HFF-Myc (cell line): Measurements from ENCODE around the gene BDNF.
A peak's percentile ranks its signal among the peaks of the same experiment; 100 is the strongest.
"Not testable (repeated sequence)": the region's sequence is repeated elsewhere in the genome, so short reads cannot be mapped to it uniquely, and the experiment has no call there.

Experiments used
- DNase-seq: peaks from one replicate; pipeline ENCODE4 v3.0.0-alpha.2; 2011; ENCODE audit warnings: low read depth; ENCODE audit errors: extremely low read depth
- H3K4me3 ChIP-seq: replicated peaks from 2 replicates; pipeline ENCODE4 v1.5.1; 2011; ENCODE audit warnings: low read depth, mild to moderate bottlenecking, control low read depth, low read length
- TF ChIP-seq, protein P1 (sequence below): IDR thresholded peaks from 2 replicates; pipeline ENCODE4 v1.5.1; 2012; ENCODE audit warnings: mild to moderate bottlenecking, low read depth, low read length, control low read depth; ENCODE audit errors: missing control alignments

Gene BDNF

DNA sequence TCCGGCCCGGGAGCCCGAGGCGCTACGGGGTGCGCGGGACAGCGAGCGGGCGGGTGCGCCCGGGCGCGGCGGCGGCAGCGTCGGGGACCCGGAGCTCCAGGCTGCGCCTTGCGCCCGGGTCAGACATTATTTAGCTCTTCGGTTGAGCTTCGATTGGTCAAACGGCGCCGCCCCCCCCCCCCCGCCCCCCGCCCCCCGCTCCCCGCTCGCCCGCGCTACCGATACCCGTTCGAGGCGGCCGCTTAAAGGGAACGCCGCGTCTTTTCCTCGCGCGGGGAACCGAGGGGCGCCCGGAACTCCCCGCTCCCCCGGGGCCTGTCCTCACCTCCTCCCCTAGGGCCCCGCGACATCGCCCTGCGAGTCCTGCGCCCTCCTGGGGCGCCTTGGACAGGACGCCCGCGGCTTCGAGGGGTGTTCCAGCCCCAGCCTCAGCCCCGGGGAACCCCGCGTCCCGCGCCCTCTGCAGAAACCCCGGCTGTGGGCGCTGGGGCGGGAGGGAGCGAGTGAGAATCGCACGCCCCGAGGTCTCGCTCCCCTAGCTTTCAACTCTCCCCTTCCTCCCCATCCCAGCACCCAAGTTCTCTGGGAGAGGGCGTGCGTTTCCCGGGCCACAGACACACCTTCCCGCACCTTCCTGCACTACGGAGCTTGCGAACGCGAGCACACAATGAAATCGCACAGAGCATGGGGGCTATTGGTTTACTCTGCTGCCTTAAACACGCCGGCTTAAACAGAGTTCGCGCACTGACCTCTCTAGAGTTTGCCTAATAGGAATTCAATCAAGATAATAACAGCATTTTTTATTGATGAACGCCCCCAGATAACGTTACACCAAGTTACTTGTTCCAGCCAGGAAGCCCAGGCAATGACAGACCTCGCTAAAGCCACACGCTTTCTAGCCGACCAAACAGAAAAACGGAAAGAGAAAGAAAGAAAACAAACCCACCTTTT lies at the start of gene BDNF:
Gene BDNF (minus strand): TSS at position 105 of the 951 bp plus-strand sequence. CDS start 41,891 bp downstream, outside the sequence.
- H3K4me3 ChIP-seq, result peak within 1 kb of the TSS; percentile 96
- DNase-seq, result no peak

DNA sequence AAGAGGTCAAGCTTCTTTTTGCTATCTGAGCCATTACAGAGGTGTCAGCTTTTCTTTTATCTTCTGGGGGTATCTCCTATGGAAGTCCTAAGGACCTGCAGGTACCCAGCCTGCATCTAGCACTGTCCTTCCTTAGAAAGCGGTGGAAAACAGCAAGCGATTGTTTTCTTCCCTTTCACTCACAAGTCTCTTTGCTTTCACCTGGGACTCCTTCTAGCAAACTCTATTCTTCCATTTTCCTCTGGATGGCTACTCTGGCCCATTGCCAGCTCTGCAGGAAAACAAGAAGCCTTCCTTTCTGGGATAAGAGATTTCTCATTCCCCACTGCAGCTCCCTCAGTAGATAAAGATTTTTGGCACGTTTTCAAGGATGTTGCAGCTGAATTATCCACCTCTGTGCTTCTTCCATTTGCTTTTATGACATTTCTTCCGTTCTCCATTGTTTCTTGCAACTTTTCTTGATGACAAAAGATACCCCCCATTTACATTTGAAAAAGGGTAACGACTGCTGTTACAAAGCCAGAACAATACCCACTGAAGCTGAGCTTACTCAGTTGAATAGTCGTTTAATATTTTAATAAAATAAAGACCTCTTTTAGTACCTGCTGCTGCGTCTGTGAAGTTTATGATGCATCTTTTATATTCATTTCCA lies 40.2 kb upstream of the BDNF start:
- no peak overlapping the region for H3K4me3 ChIP-seq
- DNase-seq, result no peak
- TF ChIP-seq, protein P1, sequence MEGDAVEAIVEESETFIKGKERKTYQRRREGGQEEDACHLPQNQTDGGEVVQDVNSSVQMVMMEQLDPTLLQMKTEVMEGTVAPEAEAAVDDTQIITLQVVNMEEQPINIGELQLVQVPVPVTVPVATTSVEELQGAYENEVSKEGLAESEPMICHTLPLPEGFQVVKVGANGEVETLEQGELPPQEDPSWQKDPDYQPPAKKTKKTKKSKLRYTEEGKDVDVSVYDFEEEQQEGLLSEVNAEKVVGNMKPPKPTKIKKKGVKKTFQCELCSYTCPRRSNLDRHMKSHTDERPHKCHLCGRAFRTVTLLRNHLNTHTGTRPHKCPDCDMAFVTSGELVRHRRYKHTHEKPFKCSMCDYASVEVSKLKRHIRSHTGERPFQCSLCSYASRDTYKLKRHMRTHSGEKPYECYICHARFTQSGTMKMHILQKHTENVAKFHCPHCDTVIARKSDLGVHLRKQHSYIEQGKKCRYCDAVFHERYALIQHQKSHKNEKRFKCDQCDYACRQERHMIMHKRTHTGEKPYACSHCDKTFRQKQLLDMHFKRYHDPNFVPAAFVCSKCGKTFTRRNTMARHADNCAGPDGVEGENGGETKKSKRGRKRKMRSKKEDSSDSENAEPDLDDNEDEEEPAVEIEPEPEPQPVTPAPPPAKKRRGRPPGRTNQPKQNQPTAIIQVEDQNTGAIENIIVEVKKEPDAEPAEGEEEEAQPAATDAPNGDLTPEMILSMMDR, result no peak

More for the DNA sequence above, at the start of gene BDNF:
- TF ChIP-seq, protein P1, result no peak

DNA sequence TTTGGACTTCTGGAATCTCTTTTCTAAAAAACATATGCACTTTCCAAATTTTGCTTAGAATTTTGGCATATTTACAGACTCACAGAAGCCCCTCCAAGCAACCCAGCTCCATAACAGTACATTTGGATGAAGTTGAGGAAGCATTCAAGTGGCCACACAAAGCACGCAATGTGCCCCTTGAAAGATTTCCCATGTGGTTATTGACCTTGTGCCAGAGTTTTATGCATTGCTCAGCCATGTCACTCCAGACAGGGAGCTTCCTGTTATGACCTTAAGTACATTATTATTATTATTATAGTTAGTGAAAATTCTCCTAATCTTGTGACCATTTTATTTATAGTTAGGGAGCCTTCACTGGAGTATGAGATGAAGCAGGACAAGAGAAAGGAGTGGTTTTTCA lies 35.0 kb upstream of the BDNF start:
- DNase-seq, result no peak
- TF ChIP-seq, protein P1, result no peak
- H3K4me3 ChIP-seq, result no peak overlapping the region

DNA sequence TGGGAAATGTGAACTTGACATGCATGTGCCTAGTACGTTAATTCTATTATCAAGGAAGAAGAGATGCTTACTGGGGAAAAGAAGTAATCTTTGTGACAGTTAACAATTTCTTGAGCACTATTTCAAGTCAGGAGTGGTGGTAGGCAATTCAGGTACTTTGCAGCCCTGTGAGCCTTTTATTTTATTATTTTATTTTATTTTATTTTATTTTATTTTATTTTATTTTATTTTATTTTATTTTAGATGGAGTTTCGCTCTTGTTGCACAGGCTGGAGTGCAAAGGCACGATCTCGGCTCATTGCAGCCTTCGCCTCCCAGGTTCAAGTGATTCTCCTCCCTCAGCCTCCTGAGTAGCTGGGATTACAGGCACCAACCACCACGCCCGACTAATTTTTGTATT lies 31.5 kb upstream of the BDNF start:
- DNase-seq, H3K4me3 ChIP-seq: not testable (repeated sequence)

DNA sequence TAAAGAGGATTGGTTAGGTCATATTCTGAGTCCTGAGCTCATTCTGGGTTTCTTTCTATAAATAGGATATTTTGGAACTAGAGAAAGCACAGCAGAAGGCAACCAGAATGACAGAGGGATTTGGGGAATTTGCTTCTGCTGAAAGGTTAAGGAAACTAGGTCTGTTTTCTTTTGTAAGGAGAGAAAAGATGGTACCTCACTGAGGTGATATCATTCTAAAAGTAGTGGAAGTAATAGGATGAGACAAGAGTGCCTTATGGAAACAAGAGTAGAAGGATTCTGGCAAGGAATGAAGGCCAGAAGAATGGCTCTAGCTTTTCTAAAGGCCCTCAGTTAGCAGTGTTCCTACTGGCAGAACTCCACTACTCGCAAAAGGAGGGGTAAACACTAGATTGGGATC lies 26.7 kb upstream of the BDNF start:
- TF ChIP-seq, protein P1, result no peak
- no peak for DNase-seq
- H3K4me3 ChIP-seq, result no peak overlapping the region

DNA sequence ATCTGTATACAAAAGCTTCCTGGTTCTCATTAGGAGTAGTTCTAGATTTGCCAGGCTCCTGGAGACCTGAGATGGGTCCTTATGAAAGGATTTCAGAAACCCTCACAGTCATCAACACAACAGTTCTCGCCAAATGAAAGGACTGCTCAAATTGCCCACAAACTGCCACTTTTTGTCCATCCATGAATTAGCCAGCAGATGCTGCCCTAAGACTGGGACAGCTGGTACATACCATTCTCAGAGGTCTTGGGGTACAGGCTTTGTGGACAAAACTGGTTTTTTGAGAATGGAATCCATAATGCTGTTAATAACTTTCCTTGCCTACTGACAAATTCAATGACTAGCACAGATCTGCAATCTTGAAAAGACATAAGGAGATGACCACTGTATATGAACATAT lies 23.4 kb upstream of the BDNF start:
- DNase-seq, result no peak
- TF ChIP-seq, protein P1, result no peak
- H3K4me3 ChIP-seq, result no peak overlapping the region

DNA sequence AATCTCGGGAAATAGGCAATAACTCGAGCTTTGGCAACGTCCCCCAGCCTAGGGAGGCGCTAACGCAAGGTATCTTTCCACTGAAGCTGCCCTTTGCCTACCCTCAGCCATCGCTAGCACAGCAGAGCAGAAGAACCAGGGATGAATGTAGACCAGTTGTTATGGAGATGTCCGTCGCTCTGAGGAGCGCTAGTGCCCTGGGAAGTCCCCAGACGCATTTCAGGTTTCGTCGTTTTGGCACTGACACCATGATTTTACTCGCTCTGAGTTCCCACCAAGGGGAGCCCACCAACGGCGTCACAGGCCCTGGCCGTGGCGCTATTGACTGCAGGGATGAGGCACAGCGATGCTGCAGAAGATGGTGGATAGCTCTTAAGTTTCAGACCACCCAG lies 22.7 kb upstream of the BDNF start:
- no peak for DNase-seq
- TF ChIP-seq, protein P1, result no peak
- peak overlapping the region; percentile 55 for H3K4me3 ChIP-seq
